ENCODE data around the gene EML4. TPM values are rescaled to one million over a fixed set of nuclear protein-coding genes. Genes with fewer than 3 reads are reported as not detected.

The EML4 gene
- total RNA-seq, 1 experiment from 2014 or later: 107 TPM

GRCh38 chr2:42233976-42234441 lies 64.9 kb downstream of the EML4 start:
- H3K4me1 ChIP-seq (ENCODE audit: control insufficient read depth, insufficient read depth, low read length): peaks cover 21% of the 10 kb centered on the region
- H3K36me3 ChIP-seq (ENCODE audit: control insufficient read depth, insufficient read depth, low read length): no peaks in the 10 kb centered on the region
- no peak for ATAC-seq
- no peaks in the 10 kb centered on the region for H3K27me3 ChIP-seq (ENCODE audit: control insufficient read depth, insufficient read depth, low read length)
- intact Hi-C loops (cut with micrococcal nuclease; ENCODE audit: unreplicated experiment): loop anchor here (10.0 kb wide), 1 partner anchor 379 kb away; no protein-coding TSS in a partner anchor
- POLR2A ChIA-PET: interaction anchor here (0.5 to 0.7 kb wide), 3 partner anchors 16 to 115 kb away, joined by 3 read pairs; no protein-coding TSS in a partner anchor
- no peak for TF ChIP-seq SIN3A (IDR thresholded peaks at IDR 0.05; ENCODE audit: borderline replicate concordance, insufficient read depth, low read depth, low read length)
- TF ChIP-seq REST (IDR thresholded peaks at IDR 0.05; ENCODE audit: insufficient read depth in 1 of 2, low read depth in 2 of 2, low read length in 1 of 2): no peak
- TF ChIP-seq TCF7L2 (IDR thresholded peaks at IDR 0.05; ENCODE audit: low read depth, low read length): no peak
- TF ChIP-seq POLR2AphosphoS5 (IDR thresholded peaks at IDR 0.05; ENCODE audit: low read depth, low read length): no peak
- TF ChIP-seq, protein P1, sequence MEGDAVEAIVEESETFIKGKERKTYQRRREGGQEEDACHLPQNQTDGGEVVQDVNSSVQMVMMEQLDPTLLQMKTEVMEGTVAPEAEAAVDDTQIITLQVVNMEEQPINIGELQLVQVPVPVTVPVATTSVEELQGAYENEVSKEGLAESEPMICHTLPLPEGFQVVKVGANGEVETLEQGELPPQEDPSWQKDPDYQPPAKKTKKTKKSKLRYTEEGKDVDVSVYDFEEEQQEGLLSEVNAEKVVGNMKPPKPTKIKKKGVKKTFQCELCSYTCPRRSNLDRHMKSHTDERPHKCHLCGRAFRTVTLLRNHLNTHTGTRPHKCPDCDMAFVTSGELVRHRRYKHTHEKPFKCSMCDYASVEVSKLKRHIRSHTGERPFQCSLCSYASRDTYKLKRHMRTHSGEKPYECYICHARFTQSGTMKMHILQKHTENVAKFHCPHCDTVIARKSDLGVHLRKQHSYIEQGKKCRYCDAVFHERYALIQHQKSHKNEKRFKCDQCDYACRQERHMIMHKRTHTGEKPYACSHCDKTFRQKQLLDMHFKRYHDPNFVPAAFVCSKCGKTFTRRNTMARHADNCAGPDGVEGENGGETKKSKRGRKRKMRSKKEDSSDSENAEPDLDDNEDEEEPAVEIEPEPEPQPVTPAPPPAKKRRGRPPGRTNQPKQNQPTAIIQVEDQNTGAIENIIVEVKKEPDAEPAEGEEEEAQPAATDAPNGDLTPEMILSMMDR (IDR thresholded peaks at IDR 0.05): no peak
- H3K4me3 ChIP-seq (ENCODE audit: low read depth in 2 of 2, low read length in 2 of 2): no peak overlapping the region
- H3K27ac ChIP-seq (ENCODE audit: low read length): no peak overlapping the region
- CTCF ChIA-PET: no interaction called here
- no peak for DNase-seq (ENCODE audit: low read depth, low spot score)
- no TSS peak for BruUV-seq (replicated peaks)
- in situ Hi-C loops (cut with HindIII; ENCODE audit: low pct_unique_long_range_greater_than_20kb, low sequenced_read_pairs): no loop called here
- no peaks in the 10 kb centered on the region for H3K9me3 ChIP-seq (ENCODE audit: control insufficient read depth, insufficient read depth, low read depth, low read length)

DNA sequence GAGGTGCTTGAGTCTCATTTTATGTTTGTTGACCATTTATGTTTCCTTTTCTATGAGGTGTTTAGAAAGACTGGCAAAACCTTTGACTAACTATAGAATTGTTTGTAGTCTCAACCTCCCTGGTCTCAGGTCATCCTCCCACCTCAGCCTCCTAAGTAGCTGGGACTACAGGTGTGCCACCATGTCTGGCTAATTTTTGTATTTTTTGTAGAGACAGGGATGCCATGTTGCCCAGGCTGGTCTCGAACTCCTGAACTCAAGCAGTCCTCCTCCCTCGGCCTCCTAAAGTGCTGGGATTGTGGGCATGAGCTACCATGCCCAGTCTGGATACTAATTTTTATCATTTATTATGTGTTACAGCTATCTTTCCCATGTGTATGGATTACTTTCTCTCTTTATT lies 67.8 kb downstream of the EML4 start:
- no peak overlapping the region for H3K27ac ChIP-seq (ENCODE audit: low read length)
- H3K9me3 ChIP-seq (ENCODE audit: control insufficient read depth, insufficient read depth, low read depth, low read length): no peaks in the 10 kb centered on the region
- H3K4me1 ChIP-seq (ENCODE audit: control insufficient read depth, insufficient read depth, low read length): peaks cover 34% of the 10 kb centered on the region
- no peaks in the 10 kb centered on the region for H3K36me3 ChIP-seq (ENCODE audit: control insufficient read depth, insufficient read depth, low read length)
- BruUV-seq (replicated peaks): no TSS peak
- H3K27me3 ChIP-seq (ENCODE audit: control insufficient read depth, insufficient read depth, low read length): no peaks in the 10 kb centered on the region
- ATAC-seq: no peak
- ChIA-PET POLR2A (no interaction called here), CTCF (no interaction called here)
- no peak for TF ChIP-seq TCF7L2 (IDR thresholded peaks at IDR 0.05; ENCODE audit: low read depth, low read length)
- no peak for TF ChIP-seq REST (IDR thresholded peaks at IDR 0.05; ENCODE audit: insufficient read depth in 1 of 2, low read depth in 2 of 2, low read length in 1 of 2)
- TF ChIP-seq, protein P1 (IDR thresholded peaks at IDR 0.05): no peak
- no peak for TF ChIP-seq POLR2AphosphoS5 (IDR thresholded peaks at IDR 0.05; ENCODE audit: low read depth, low read length)
- TF ChIP-seq SIN3A (IDR thresholded peaks at IDR 0.05; ENCODE audit: borderline replicate concordance, insufficient read depth, low read depth, low read length): no peak
- H3K4me3 ChIP-seq (ENCODE audit: low read depth in 2 of 2, low read length in 2 of 2): no peak overlapping the region
- DNase-seq (ENCODE audit: low read depth, low spot score): no peak
- in situ Hi-C loops (cut with HindIII; ENCODE audit: low pct_unique_long_range_greater_than_20kb, low sequenced_read_pairs): no loop called here
- intact Hi-C loops (cut with micrococcal nuclease; ENCODE audit: unreplicated experiment): loop anchor here (10.0 kb wide), 1 partner anchor 382 kb away; no protein-coding TSS in a partner anchor

All from Panc1 (cell line).